A673 (cell line): ENCODE measurements around the gene RFESD. TPM values are rescaled to one million over a fixed set of nuclear protein-coding genes. Genes with fewer than 3 reads are reported as not detected.

Experiments used
- BruUV-seq: library from RNA; stranded (reverse); fragments of 400-500 nt; replicated peaks from 2 replicates; lab custom pipeline; 2021; lab: Mats Ljungman, UMichigan
- CTCF ChIA-PET: fragments of 300-600 bp; sonication (Branson Sonifier 250); formaldehyde crosslinking; loops from one replicate; lab custom pipeline; 2022; ENCODE audit warnings: antibody characterized with exemption; lab: Charles Lee
- POLR2A ChIA-PET: fragments of 300-600 bp; sonication (Branson Sonifier 250); formaldehyde crosslinking; loops from one replicate; lab custom pipeline; 2022; ENCODE audit warnings: antibody characterized with exemption; ENCODE audit not compliant: low non-redundant PET; lab: Charles Lee
- DNase-seq: peaks from one replicate; pipeline ENCODE4 v3.0.0-alpha.2; 2015; ENCODE audit warnings: low spot score
- H3K27ac ChIP-seq: fragments of 200-600 bp; sonication (generic); 2 replicates; pipeline ENCODE4 v1.5.1; 2016; ENCODE audit warnings: mixed run types, low read depth, mild to moderate bottlenecking, mixed read lengths, antibody characterized with exemption, low read length; ENCODE audit not compliant: poor library complexity, severe bottlenecking
- H3K27me3 ChIP-seq: fragments of 200-600 bp; sonication (generic); replicated peaks from 2 replicates; pipeline ENCODE4 v1.6.1; 2017; ENCODE audit warnings: mixed run types, low read depth, mild to moderate bottlenecking, mixed read lengths, antibody characterized with exemption, low read length; ENCODE audit not compliant: insufficient read depth, poor library complexity
- H3K36me3 ChIP-seq: fragments of 200-600 bp; sonication (generic); 2 replicates; pipeline ENCODE4 v1.6.1; 2016; ENCODE audit warnings: mixed run types, mild to moderate bottlenecking, mixed read lengths, antibody characterized with exemption, low read length; ENCODE audit not compliant: insufficient read depth, poor library complexity, severe bottlenecking
- H3K4me1 ChIP-seq: fragments of 200-600 bp; sonication (generic); 2 replicates; pipeline ENCODE4 v1.6.1; 2017; ENCODE audit warnings: mixed run types, mild to moderate bottlenecking, mixed read lengths, antibody characterized with exemption, low read length; ENCODE audit not compliant: insufficient read depth, poor library complexity, severe bottlenecking
- H3K4me3 ChIP-seq: fragments of 200-600 bp; sonication (generic); 2 replicates; pipeline ENCODE4 v1.5.1; 2016; ENCODE audit warnings: low read depth, mixed run types, mild to moderate bottlenecking, mixed read lengths, low read length; ENCODE audit not compliant: poor library complexity, severe bottlenecking
- H3K9me3 ChIP-seq: fragments of 200-600 bp; sonication (generic); 2 replicates; pipeline ENCODE4 v1.6.1; 2016; ENCODE audit warnings: mixed run types, low read depth, mild to moderate bottlenecking, mixed read lengths, antibody characterized with exemption, low read length; ENCODE audit not compliant: poor library complexity, severe bottlenecking
- EZH2 ChIP-seq: fragments of 200-600 bp; sonication (generic); IDR thresholded peaks from 2 replicates; pipeline ENCODE4 v1.6.1; 2017; ENCODE audit warnings: borderline replicate concordance, low read depth, mild to moderate bottlenecking, mixed read lengths, antibody characterized with exemption, low read length; ENCODE audit not compliant: poor library complexity, severe bottlenecking
- intact Hi-C: fragments of 100-400 bp; cut with micrococcal nuclease; formaldehyde crosslinking; loops from one replicate; pipeline ENCODE4 v1.10.0; 2022; ENCODE audit not compliant: unreplicated experiment
- total RNA-seq: library from RNA; stranded (reverse); gene quantifications from 2 replicates; pipeline ENCODE4 v1.2.3, GENCODE V29; 2021
- TF ChIP-seq, protein P1 (sequence below): fragments of 300-800, 200-600 bp; sonication (generic); conservative IDR thresholded peaks from 2 replicates; pipeline ENCODE4 v1.5.1; 2017; ENCODE audit warnings: low read depth, mild to moderate bottlenecking, antibody characterized with exemption, low read length, moderate library complexity, mixed read lengths

Gene RFESD
- total RNA-seq, 1 experiment from 2014 or later = 2.4 TPM

GRCh38 chr5:95610546-95610945 lies 36.0 kb upstream of the RFESD start:
- H3K36me3 ChIP-seq = no peaks in the 10 kb centered on the region

DNA sequence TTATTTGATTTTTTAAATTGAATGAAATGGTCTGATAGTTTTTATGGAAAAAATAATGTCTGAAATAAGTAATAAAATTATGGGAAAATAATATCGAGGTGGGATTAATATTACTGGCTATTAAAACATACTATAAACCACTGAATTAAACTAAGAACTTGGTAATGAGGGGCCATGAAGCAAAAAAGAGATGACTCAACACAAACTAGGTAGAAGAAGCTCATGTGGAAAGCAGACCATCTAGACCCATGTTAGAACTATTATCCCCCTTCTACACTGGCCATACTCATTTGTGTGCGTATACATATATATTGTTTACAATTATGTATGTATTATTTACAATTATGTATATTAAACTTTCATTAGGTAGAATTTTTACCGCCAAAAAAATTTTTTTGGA lies 35.2 kb upstream of the RFESD start:
- Histone ChIP-seq H3K27me3 (no peaks in the 10 kb centered on the region), H3K4me3 (no peak overlapping the region), H3K27ac (no peak overlapping the region), H3K9me3 (no peaks in the 10 kb centered on the region), H3K4me1 (no peaks in the 10 kb centered on the region), H3K36me3 (no peaks in the 10 kb centered on the region)
- DNase-seq = no peak
- intact Hi-C loops = no loop called here
- no TSS peak for BruUV-seq
- POLR2A ChIA-PET = no interaction called here
- CTCF ChIA-PET = no interaction called here
- TF ChIP-seq EZH2 = no peak
- TF ChIP-seq, protein P1, sequence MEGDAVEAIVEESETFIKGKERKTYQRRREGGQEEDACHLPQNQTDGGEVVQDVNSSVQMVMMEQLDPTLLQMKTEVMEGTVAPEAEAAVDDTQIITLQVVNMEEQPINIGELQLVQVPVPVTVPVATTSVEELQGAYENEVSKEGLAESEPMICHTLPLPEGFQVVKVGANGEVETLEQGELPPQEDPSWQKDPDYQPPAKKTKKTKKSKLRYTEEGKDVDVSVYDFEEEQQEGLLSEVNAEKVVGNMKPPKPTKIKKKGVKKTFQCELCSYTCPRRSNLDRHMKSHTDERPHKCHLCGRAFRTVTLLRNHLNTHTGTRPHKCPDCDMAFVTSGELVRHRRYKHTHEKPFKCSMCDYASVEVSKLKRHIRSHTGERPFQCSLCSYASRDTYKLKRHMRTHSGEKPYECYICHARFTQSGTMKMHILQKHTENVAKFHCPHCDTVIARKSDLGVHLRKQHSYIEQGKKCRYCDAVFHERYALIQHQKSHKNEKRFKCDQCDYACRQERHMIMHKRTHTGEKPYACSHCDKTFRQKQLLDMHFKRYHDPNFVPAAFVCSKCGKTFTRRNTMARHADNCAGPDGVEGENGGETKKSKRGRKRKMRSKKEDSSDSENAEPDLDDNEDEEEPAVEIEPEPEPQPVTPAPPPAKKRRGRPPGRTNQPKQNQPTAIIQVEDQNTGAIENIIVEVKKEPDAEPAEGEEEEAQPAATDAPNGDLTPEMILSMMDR = no peak

More at GRCh38 chr5:95610546-95610945, 36.0 kb upstream of the RFESD start:
- no peaks in the 10 kb centered on the region for H3K9me3 ChIP-seq
- intact Hi-C loops = no loop called here
- ChIA-PET CTCF (no interaction called here), POLR2A (no interaction called here)
- H3K4me1 ChIP-seq = no peaks in the 10 kb centered on the region
- DNase-seq = no peak
- H3K27ac ChIP-seq = no peak overlapping the region
- no peak overlapping the region for H3K4me3 ChIP-seq
- no peaks in the 10 kb centered on the region for H3K27me3 ChIP-seq
- TF ChIP-seq EZH2 = no peak
- TF ChIP-seq, protein P1 = no peak
- no TSS peak for BruUV-seq

DNA sequence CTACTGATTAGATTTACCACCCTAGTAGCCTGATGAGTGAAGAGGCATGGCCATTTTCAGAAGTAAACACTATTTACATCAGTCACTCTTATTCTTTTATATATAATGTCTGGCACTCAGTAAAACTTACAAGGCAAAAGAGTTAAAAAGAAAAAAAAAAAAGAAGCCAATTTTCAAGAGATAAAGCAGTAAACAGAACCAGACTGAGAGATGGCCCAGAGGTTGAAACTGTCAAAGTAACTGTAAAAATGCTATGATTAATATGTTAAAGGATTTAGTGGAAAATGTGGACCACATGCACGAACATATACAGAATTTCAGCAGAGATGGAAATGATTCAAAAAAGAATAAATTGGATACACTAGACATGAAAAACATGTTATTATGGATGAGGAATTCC lies 33.1 kb upstream of the RFESD start:
- POLR2A ChIA-PET = no interaction called here

More for the DNA sequence above, 33.1 kb upstream of the RFESD start:
- DNase-seq = no peak
- Histone ChIP-seq H3K27me3 (no peaks in the 10 kb centered on the region), H3K9me3 (no peaks in the 10 kb centered on the region), H3K4me3 (no peak overlapping the region), H3K4me1 (no peaks in the 10 kb centered on the region), H3K27ac (no peak overlapping the region), H3K36me3 (no peaks in the 10 kb centered on the region)
- BruUV-seq = no TSS peak
- no peak for TF ChIP-seq EZH2
- TF ChIP-seq, protein P1 = no peak
- intact Hi-C loops = no loop called here
- CTCF ChIA-PET = no interaction called here
